ENCODE results near the gene THRA.

Gene THRA

DNA sequence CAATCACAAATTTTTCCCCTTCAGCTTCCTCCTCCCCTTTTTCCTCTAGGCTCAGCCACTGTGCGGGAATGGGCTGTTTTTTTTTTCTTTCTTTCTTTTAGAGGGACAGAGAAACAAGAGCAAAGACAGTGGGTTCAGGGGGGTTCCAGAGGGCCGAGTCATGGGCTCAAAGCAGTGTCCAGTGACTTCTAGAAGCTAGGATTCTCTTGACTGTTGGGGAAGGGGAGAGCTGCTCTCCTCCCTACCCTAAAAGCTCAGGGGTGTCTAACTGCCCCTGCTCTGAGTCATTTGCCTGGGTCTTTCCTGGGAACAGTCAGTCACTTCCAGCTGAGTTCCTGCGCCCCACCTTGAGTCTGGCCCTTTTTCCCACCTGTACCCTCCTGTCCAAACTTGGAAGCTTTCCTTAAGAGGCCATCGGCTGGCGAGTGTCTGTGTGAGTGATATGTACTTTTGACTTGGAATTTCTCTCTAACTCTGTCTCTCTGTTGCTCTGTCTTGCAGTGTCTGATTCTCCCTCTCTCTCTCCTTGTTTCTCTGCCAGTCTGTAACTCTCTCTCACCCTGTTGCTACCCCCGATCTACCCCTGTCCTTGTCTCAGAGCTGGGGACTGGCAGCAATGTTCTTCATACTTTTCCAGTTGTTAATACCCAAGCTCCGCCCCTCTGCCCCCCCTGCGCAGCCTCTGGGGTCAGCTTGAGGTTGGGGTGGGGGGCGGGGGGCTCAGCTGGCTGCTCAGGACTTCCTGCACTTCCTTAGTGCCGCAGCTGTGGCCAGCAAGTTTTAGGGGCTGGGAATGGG is 2.4 kb downstream of the THRA start:
- DNase-seq: peak; percentile 80

DNA sequence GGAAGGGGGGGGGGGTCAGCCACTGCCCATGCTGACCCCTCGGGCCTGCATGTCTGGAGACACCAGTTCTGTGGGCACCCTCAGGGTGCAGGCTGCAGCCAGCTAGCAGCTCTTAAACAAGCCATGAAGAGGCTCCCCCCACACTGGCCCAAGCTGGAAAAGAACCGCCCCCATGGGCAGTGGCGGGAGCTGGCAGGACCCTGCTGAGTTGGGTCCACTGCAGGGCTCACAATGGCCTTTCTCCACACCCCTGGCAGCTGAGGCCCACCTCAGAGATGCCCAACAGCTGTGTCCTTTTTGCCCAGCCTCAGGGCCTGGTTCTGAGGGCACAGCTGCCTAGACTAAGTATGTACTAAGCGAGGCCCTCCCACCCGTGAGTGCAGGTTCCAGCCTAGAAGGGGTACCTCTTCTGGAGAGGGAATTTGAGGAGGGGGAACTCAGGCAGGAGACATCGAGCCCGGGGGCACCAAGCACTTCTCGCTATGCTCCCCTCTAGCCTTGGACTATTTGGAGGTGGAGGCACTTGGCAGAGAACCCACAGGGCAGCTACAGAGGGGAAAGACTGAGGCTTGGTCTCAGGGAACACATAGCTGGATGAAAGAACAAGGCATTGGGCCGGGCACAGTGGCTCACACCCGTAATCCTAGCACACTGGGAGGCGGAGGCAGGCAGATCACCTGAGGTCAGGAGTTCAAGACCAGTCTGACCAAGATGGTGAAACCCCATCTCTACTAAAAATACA is 3.2 kb downstream of the THRA start:
- DNase-seq: no peak

DNA sequence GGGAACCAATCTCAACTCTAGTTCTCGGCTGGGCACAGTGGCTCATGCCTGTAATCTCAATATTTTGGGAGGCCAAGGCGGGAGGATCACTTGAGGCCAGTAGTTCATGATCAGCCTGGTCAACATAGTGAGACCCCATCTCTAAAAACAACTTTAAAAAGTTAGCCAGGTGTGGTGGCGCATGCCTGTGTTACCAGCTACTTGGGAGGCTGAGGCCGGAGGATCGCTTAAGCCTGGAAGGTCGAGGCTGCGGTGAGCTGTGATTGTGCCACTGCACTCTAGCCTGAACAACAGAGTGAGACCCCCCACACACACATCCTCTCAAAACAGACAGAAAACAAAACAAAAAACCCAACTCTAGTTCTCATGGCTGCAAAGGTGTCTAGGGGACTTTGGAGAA is 4.9 kb downstream of the THRA start:
- no peak for DNase-seq

GRCh38 chr17:40068129-40068581 is 5.4 kb downstream of the THRA start:
- no peak for DNase-seq

DNA sequence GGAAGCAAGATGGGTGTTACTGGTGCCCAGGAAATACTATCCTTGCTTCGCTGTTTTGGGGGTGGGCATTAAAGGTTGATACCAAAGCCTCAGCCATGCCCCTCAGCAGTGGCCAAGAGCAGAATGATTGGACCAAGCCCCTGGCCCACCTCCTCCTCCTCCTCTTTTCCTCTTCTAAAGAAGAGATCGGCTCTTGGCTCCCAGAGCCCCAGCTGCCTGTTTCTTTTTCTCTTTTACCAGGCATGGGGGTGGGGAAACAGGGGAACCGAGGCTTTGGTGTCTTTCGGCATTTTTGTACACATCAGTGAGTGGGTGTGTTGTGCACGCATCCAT is 5.8 kb downstream of the THRA start:
- no peak for DNase-seq

DNA sequence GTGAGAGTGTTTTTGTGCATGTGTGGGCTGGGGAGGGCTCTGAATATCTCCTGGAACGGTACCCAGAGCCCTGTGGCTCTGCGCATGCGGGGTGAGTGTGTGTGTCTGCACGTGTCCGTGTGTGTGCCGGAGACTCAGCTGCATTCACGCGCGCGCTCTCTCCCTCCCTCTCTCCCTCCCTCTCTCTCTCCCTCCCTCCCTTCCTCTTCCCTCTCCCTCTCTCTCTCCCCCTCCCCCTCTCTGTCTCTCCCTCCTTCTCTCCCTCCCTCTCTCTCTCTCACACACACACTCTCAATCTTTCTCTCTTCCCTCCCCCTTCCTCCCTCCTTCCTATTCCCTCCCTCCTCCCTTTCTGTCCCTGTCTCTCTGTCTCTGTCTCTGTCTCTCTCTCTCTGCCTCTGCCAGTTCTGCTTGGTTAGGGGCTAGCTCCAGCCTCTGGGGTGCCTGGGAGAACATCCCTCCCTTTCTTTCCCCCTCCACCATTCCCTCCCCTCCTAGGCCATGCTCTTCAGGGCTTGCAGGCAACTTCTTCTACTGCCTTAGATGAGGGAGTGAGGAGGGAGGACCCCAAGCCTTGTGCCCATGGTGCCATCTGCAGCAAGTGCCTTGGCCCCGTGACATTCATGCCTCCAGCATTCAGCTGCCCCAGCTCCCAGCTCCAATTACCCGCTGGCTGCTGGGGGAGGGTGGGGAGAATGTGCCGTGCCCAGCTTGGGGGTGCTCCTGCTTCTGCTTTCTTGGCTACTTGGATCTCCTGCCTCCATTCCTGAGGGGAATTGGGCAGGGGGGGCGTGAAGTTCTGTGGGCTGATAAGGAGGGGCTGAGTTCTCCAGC is 6.4 kb downstream of the THRA start:
- peak; percentile 85 for DNase-seq

DNA sequence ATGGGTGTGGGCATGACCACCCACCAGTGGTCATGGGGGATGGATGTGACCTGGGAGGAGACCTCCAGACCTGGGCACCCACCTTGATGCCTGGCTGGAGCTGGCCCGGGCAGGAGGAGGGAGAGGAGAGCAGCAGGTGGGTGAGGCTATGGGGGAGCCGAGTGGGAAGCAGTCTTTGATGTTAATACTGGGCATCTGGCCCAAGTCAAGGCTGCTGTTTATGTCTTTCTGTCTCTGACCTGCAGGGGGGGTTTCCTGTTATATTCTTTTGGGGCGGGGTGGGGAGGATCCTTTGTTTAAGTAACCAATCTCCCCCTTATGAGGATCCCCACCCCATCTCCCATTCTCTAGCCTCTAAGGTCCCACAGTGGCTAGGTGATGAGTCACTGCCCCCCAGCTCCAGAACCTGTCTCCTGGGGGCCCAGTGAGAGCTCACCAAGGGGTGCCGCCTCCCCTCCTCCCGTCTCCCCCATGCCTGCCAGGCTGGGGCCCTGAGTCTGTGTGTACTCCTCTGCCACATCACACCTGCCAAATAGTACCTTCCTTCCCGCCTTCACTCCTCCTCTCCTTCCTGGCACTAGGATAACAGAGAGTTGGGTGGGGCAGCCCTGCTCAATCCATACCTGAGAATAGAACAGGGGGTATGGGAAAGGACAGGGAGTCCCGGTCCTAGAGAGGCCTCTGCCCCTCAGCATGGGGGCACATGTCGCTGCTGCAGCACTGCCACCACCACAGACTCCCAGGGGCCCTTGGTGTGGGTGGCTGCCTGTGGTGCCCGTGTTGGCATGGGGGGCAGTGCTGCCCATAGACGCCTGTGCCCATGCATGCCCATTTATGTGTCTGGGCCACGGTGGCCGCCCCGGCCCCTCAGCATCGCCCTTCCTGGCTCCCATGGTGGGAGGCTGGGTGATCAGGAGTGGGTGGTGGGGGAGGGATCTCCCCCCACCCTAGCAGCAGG is 7.3 kb downstream of the THRA start:
- DNase-seq: no peak

- no peak for DNase-seq
These were observed 8.0 kb downstream of the THRA start for GRCh38 chr17:40070709-40071312.

- DNase-seq: no peak
These were observed 8.7 kb downstream of the THRA start for GRCh38 chr17:40071313-40072039.

- no peak for DNase-seq
These were observed 9.4 kb downstream of the THRA start for GRCh38 chr17:40072040-40072734.

DNA sequence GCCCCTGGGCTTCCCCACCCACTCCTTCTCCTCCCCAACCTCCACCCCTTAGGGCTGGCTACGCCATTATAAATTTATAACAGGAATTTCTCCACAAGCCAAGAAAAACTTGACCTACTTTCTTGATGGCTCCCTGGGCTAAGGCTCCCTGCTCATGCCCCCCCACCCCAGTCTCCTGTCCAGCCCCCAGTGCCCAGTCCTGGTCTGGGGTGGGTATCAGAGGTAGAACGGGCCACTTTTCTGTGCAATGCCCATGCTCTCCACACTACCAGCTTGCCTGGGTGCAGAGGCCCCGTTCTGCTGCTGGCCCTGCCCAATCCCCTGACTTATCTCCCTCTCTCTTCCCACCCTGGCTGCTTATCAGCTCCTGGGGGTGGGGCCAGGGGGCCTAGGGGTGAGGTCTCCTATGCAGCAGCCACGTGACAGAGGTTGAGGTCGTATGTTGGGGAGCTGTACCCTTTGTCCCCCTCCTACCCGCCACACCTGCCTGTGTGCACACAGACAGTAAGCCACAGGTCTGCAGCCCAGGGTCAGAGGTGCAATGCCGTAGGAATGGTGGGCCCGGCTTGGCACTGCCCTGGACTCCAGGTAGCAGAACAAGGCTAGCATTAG is 10.1 kb downstream of the THRA start:
- DNase-seq: no peak

- DNase-seq: no peak
These were observed 10.8 kb downstream of the THRA start for GRCh38 chr17:40073454-40074174.

DNA sequence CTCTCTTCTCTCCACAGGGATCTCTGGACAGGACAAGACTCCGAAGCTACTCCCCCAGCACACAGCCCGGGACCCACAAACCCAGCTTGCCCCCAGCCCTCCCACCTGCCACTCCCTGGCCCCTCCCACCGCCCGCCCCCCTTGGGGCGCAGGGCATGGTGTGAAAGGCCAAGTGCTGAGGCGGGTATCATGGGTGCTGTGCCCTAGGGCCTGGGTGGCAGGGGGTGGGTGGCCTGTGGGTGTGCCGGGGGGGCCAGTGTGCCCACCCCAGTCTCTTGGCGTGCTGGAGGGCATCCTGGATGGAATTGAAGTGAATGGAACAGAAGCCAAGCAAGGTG is 11.4 kb downstream of the THRA start:
- no peak for DNase-seq

DNA sequence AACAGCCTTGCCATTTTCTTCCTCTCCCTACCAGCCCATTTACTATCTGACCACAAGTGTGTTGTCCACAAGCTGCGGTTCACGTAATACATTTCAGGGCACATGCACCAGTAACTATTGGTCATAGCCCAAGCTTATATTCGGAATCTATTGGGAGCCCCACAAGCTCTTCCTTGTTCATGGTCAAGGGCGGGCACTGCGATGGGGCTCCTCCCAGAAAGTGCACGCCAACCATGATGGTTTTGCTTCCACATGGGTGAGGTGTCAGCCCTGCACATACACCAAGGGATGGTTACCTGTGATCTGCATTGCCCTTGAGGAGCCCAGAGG is 12.1 kb downstream of the THRA start:
- no peak for DNase-seq

- peak; percentile 68 for DNase-seq
These were observed 12.6 kb downstream of the THRA start for GRCh38 chr17:40075201-40075941.

DNA sequence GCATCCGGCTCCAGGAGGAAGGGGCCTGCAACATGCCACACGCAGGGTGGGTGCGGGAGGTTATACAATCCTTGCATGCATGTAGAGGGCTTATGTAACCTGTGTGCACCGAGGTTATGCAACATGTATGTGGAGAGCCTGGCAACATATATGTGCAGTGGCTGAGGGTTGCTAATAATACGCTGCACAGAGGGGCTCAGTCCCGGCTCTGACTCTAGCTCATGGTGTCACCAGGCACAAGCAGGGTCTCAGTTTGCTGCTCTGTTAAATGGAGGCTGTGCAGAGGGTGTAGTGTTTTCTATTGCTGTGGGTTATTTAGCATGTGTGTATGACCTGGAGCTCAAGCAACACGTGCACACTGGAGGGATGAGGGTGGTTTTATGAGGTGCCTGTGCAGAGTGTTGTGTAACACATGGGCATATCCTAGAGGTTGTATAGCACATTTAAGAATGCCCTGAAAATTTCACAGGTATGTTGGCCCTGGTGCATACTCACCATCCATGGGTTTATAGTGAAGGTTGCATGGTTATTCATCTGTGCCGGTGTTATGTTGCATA is 13.3 kb downstream of the THRA start:
- no peak for DNase-seq

DNA sequence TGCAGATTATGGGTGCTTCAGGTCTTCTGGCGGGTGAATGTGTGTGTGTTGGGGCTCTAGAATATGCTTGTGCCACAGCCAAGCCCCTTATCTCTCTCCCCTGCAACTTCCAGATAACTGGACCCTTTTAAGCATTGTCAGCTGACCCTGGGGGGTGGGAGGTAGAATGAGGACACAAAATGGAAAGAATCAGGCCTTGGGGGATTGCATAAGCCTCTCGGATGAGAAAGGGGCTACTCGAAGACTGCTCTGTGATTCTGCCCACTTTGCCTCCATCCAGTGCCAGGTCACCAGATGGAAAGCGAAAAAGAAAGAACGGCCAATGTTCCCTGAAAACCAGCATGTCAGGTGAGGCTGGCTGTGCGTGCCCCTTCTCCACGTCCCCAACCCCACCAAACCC is 13.8 kb downstream of the THRA start:
- no peak for DNase-seq

- no peak for DNase-seq
These were observed 16.8 kb downstream of the THRA start for GRCh38 chr17:40079545-40079944.
